ENCODE results near the gene CDK5.

DNA sequence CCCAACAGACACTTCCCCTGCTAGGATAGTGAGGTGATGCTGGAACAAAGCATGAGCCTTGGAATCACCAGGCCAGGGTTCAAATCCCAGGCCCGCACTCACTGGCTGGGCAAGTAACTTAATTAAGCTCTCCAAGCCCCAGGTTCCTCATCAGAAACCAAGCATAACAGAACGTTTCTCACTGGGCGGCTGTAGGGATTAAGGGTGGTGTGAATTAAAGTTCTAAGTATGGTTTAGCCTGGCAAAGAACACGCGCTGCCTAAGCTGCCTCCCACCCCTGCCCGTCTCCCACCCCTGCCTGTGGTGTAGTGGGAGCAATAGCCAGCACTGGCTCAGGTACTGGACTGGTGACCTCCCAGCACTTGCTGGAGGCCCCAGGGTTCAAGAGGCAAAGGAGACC is 7.3 kb upstream of the CDK5 start:
- TF ChIP-seq, protein P1, sequence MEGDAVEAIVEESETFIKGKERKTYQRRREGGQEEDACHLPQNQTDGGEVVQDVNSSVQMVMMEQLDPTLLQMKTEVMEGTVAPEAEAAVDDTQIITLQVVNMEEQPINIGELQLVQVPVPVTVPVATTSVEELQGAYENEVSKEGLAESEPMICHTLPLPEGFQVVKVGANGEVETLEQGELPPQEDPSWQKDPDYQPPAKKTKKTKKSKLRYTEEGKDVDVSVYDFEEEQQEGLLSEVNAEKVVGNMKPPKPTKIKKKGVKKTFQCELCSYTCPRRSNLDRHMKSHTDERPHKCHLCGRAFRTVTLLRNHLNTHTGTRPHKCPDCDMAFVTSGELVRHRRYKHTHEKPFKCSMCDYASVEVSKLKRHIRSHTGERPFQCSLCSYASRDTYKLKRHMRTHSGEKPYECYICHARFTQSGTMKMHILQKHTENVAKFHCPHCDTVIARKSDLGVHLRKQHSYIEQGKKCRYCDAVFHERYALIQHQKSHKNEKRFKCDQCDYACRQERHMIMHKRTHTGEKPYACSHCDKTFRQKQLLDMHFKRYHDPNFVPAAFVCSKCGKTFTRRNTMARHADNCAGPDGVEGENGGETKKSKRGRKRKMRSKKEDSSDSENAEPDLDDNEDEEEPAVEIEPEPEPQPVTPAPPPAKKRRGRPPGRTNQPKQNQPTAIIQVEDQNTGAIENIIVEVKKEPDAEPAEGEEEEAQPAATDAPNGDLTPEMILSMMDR (IDR thresholded peaks at IDR 0.05) = no peak
- TF ChIP-seq POLR2A (IDR thresholded peaks at IDR 0.05) = no peak

All from adrenal gland (tissue), 5 donors.